ENCODE data around the gene IRF7.

GRCh38 chr11:612201-612960, 3.4 kb downstream of the IRF7 start:
- TF ChIP-seq CTCF (IDR thresholded peaks at IDR 0.05) (no peak), POLR2A (IDR thresholded peaks at IDR 0.05) (no peak)

Measured in tibial nerve (tissue), 3 donors.